Stimulated activated CD4-positive, alpha-beta T cell treated with anti-CD3 and anti-CD28 coated beads, Interleukin-4, amount 100 ng/mL, for 4 hours (primary cell): ENCODE measurements around the gene DGKQ.
"Not testable (repeated sequence)": the region's sequence is repeated elsewhere in the genome, so short reads cannot be mapped to it uniquely, and the experiment has no call there.

Experiments
- DNase-seq, 2 experiments: peaks; one replicate each; pipeline ENCODE4 v3.0.0-alpha.2; 2020

DGKQ gene

GRCh38 chr4:949656-950055 lies 23.7 kb downstream of the DGKQ start:
- no peak for DNase-seq

GRCh38 chr4:948936-949300 lies 24.5 kb downstream of the DGKQ start:
- DNase-seq, result no peak

- DNase-seq, result no peak
Measured at GRCh38 chr4:948101-948935, 25.1 kb downstream of the DGKQ start.

GRCh38 chr4:947491-947971 lies 25.8 kb downstream of the DGKQ start:
- no peak for DNase-seq

GRCh38 chr4:946517-947471 lies 26.6 kb downstream of the DGKQ start:
- no peak for DNase-seq

GRCh38 chr4:946103-946450 lies 27.3 kb downstream of the DGKQ start:
- no peak for DNase-seq

GRCh38 chr4:945274-946102 lies 27.9 kb downstream of the DGKQ start:
- DNase-seq, result no peak

GRCh38 chr4:939508-939907 lies 33.9 kb downstream of the DGKQ start:
- not testable (repeated sequence) for DNase-seq

- peak in 1 of 2 experiments; percentile 13 for DNase-seq
Measured at GRCh38 chr4:932713-933070, 40.7 kb downstream of the DGKQ start.

GRCh38 chr4:931960-932712 lies 41.2 kb downstream of the DGKQ start, which contains the start of the genes GAK and TMEM175:
Gene GAK (minus strand): TSS chr4:932316. CDS start chr4:932187, 129 bp downstream.
Gene TMEM175 (plus strand): TSS chr4:932460. CDS start chr4:947740, 15,280 bp downstream.
- DNase-seq, result peak; percentile 95 to 97

GRCh38 chr4:931194-931959 lies 42.0 kb downstream of the DGKQ start:
- no peak for DNase-seq

GRCh38 chr4:930827-931193 lies 42.6 kb downstream of the DGKQ start:
- DNase-seq, result no peak

- no peak for DNase-seq
Measured at GRCh38 chr4:930028-930551, 43.3 kb downstream of the DGKQ start.

- no peak for DNase-seq
Measured at GRCh38 chr4:929096-929765, 44.1 kb downstream of the DGKQ start.

- not testable (repeated sequence) for DNase-seq
Measured at GRCh38 chr4:927566-927965, 45.8 kb downstream of the DGKQ start.

- DNase-seq, result no peak
Measured at GRCh38 chr4:926538-926937, 46.8 kb downstream of the DGKQ start.

- no peak for DNase-seq
Measured at GRCh38 chr4:925771-926500, 47.4 kb downstream of the DGKQ start.

GRCh38 chr4:925171-925570 lies 48.2 kb downstream of the DGKQ start:
- no peak for DNase-seq
